ENCODE data around the gene AKAP7.

The AKAP7 gene

DNA sequence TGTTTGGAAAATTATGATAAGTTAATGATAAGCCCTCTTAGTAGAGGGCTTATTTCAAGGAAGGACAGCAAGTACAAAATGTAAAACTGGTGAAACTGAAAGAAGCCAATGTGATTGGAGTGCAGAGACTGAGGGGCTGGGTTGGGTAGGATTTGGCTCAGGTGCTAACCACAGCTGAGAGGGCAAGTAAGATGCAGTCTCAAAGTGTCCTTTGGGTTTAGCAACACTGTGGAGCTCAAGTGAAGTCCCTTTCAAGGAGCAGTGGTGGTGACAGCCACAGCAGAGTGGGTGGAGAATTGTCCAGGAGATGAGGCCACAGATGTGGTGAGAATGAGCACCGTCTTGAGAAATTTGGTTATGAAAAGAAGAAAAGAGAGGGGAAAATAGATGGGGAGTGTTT, 181.4 kb downstream of the AKAP7 start:
- Histone ChIP-seq H3K9me3 (ENCODE audit: control insufficient read depth, insufficient read depth, low read depth, low read length) (no peaks in the 10 kb centered on the region), H3K4me3 (ENCODE audit: low read depth, low read length) (no peak overlapping the region), H3K36me3 (ENCODE audit: control insufficient read depth in 2 of 2, insufficient read depth in 1 of 2, low read length in 2 of 2) (no peaks in the 10 kb centered on the region), H3K4me1 (ENCODE audit: control insufficient read depth, insufficient read depth, low read length) (no peaks in the 10 kb centered on the region), H3K27ac (ENCODE audit: extremely low read depth, low read depth, low read length) (no peak overlapping the region)
- TF ChIP-seq ZNF175 (tag by site-specific recombination; IDR thresholded peaks at IDR 0.05) (no peak), KLF10 (tag by site-specific recombination; IDR thresholded peaks at IDR 0.05) (no peak)
- TF ChIP-seq, protein P1, sequence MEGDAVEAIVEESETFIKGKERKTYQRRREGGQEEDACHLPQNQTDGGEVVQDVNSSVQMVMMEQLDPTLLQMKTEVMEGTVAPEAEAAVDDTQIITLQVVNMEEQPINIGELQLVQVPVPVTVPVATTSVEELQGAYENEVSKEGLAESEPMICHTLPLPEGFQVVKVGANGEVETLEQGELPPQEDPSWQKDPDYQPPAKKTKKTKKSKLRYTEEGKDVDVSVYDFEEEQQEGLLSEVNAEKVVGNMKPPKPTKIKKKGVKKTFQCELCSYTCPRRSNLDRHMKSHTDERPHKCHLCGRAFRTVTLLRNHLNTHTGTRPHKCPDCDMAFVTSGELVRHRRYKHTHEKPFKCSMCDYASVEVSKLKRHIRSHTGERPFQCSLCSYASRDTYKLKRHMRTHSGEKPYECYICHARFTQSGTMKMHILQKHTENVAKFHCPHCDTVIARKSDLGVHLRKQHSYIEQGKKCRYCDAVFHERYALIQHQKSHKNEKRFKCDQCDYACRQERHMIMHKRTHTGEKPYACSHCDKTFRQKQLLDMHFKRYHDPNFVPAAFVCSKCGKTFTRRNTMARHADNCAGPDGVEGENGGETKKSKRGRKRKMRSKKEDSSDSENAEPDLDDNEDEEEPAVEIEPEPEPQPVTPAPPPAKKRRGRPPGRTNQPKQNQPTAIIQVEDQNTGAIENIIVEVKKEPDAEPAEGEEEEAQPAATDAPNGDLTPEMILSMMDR (tag by site-specific recombination; IDR thresholded peaks at IDR 0.05), result no peak
- TF ChIP-seq, protein P2, sequence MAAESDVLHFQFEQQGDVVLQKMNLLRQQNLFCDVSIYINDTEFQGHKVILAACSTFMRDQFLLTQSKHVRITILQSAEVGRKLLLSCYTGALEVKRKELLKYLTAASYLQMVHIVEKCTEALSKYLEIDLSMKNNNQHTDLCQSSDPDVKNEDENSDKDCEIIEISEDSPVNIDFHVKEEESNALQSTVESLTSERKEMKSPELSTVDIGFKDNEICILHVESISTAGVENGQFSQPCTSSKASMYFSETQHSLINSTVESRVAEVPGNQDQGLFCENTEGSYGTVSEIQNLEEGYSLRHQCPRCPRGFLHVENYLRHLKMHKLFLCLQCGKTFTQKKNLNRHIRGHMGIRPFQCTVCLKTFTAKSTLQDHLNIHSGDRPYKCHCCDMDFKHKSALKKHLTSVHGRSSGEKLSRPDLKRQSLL (tag by site-specific recombination; IDR thresholded peaks at IDR 0.05), result no peak
- TF ChIP-seq, protein P3, sequence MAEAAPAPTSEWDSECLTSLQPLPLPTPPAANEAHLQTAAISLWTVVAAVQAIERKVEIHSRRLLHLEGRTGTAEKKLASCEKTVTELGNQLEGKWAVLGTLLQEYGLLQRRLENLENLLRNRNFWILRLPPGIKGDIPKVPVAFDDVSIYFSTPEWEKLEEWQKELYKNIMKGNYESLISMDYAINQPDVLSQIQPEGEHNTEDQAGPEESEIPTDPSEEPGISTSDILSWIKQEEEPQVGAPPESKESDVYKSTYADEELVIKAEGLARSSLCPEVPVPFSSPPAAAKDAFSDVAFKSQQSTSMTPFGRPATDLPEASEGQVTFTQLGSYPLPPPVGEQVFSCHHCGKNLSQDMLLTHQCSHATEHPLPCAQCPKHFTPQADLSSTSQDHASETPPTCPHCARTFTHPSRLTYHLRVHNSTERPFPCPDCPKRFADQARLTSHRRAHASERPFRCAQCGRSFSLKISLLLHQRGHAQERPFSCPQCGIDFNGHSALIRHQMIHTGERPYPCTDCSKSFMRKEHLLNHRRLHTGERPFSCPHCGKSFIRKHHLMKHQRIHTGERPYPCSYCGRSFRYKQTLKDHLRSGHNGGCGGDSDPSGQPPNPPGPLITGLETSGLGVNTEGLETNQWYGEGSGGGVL (tag by site-specific recombination; IDR thresholded peaks at IDR 0.05), result no peak
- ChIA-PET POLR2A (no interaction called here), CTCF (interaction anchor here (0.5 to 0.6 kb wide), 2 partner anchors 118 to 444 kb away, joined by 3 to 5 read pairs; no protein-coding TSS in a partner anchor)

DNA sequence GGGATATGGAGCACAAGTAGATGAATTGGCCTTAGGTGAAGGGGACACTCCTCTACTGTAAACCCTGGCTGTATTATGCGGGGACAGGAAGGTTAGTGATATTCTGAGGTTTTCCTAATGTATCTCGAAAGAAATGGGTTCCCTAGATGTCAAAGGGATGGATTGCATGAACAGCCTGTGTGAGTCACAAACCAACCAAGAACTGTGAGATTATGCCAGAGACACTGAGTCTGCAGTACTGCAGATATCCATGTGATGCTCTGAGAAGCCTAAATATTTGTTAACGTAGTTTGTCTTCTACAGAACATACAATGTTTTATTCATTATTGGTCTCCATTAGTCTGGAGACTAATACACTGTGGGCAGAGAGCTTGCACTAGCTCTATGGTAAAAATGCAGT, 182.2 kb downstream of the AKAP7 start:
- ChIA-PET POLR2A (no interaction called here), CTCF (no interaction called here)
- H3K36me3 ChIP-seq (ENCODE audit: control insufficient read depth in 2 of 2, insufficient read depth in 1 of 2, low read length in 2 of 2), result no peaks in the 10 kb centered on the region
- no peak overlapping the region for H3K4me3 ChIP-seq (ENCODE audit: low read depth, low read length)
- TF ChIP-seq ZNF529 (tag by site-specific recombination; IDR thresholded peaks at IDR 0.05; ENCODE audit: insufficient replicate concordance) (no peak), ZNF549 (tag by site-specific recombination; IDR thresholded peaks at IDR 0.05) (no peak), ZEB2 (tag by site-specific recombination; IDR thresholded peaks at IDR 0.05) (no peak), ZNF521 (tag by site-specific recombination; IDR thresholded peaks at IDR 0.05) (no peak), MZF1 (tag by site-specific recombination; IDR thresholded peaks at IDR 0.05; ENCODE audit: borderline replicate concordance) (no peak), ZFP3 (tag by site-specific recombination; IDR thresholded peaks at IDR 0.05; ENCODE audit: low read depth) (no peak), ZFP69B (tag by site-specific recombination; IDR thresholded peaks at IDR 0.05) (no peak), ZNF121 (tag by site-specific recombination; IDR thresholded peaks at IDR 0.05) (no peak), ZNF114 (tag by site-specific recombination; IDR thresholded peaks at IDR 0.05) (no peak), TRIM28 (IDR thresholded peaks at IDR 0.05; ENCODE audit: borderline replicate concordance, low read length) (no peak), GLI4 (tag by site-specific recombination; IDR thresholded peaks at IDR 0.05) (no peak), ZNF600 (tag by site-specific recombination; IDR thresholded peaks at IDR 0.05) (no peak)
- TF ChIP-seq, protein P4, sequence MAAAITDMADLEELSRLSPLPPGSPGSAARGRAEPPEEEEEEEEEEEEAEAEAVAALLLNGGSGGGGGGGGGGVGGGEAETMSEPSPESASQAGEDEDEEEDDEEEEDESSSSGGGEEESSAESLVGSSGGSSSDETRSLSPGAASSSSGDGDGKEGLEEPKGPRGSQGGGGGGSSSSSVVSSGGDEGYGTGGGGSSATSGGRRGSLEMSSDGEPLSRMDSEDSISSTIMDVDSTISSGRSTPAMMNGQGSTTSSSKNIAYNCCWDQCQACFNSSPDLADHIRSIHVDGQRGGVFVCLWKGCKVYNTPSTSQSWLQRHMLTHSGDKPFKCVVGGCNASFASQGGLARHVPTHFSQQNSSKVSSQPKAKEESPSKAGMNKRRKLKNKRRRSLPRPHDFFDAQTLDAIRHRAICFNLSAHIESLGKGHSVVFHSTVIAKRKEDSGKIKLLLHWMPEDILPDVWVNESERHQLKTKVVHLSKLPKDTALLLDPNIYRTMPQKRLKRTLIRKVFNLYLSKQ (tag by site-specific recombination; IDR thresholded peaks at IDR 0.05; ENCODE audit: borderline replicate concordance), result no peak
- TF ChIP-seq, protein P3 (tag by site-specific recombination; IDR thresholded peaks at IDR 0.05), result no peak
- TF ChIP-seq, protein P5, sequence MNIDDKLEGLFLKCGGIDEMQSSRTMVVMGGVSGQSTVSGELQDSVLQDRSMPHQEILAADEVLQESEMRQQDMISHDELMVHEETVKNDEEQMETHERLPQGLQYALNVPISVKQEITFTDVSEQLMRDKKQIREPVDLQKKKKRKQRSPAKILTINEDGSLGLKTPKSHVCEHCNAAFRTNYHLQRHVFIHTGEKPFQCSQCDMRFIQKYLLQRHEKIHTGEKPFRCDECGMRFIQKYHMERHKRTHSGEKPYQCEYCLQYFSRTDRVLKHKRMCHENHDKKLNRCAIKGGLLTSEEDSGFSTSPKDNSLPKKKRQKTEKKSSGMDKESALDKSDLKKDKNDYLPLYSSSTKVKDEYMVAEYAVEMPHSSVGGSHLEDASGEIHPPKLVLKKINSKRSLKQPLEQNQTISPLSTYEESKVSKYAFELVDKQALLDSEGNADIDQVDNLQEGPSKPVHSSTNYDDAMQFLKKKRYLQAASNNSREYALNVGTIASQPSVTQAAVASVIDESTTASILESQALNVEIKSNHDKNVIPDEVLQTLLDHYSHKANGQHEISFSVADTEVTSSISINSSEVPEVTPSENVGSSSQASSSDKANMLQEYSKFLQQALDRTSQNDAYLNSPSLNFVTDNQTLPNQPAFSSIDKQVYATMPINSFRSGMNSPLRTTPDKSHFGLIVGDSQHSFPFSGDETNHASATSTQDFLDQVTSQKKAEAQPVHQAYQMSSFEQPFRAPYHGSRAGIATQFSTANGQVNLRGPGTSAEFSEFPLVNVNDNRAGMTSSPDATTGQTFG (tag by site-specific recombination; IDR thresholded peaks at IDR 0.05; ENCODE audit: borderline replicate concordance), result no peak
- H3K9me3 ChIP-seq (ENCODE audit: control insufficient read depth, insufficient read depth, low read depth, low read length), result no peaks in the 10 kb centered on the region
- no peaks in the 10 kb centered on the region for H3K4me1 ChIP-seq (ENCODE audit: control insufficient read depth, insufficient read depth, low read length)
- no peak overlapping the region for H3K27ac ChIP-seq (ENCODE audit: extremely low read depth, low read depth, low read length)
